HuH-7.5 (cell line): Measurements from ENCODE around the gene PRELID3B.
"Not testable (repeated sequence)": the region's sequence is repeated elsewhere in the genome, so short reads cannot be mapped to it uniquely, and the experiment has no call there.

ENCODE experiments used
- DNase-seq: peaks from one replicate; pipeline ENCODE4 v3.0.0; 2011; ENCODE audit warnings: low spot score

The PRELID3B gene

GRCh38 chr20:59048681-59049030 is 6.1 kb upstream of the PRELID3B start:
- DNase-seq = no peak

DNA sequence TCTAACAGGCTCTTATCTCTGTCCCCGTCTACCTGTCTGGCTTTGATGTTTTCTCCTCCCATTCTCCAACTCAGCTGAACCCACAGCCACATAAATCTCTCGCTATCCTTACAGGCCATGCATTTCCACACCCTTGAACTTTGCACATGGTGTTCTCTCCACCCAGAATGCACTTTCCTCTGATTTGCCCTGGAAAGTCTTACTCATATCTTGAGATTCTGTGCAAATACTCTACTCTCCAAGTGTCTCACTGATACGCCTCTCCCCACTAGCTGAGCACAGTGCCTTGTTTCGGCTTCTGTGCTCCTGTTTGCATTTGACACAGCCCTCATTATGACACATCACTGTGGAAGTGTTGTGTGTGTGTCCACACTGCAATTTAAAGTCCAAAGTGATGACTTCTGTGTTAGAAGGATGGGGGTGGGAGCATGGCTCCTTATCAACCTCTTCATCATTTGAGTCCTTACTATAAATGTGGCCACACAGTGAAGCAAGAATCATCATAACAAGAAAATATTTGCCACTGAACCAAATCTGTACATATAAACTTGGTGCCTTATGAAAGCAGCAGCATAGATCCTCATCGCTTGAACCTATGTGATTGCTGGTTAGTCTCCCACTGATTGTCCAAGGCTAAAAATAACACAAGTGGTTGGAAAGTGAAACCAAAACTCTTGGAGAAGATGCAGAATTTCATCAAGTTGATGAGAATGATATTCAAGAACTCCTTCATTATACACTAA is 5.5 kb upstream of the PRELID3B start:
- DNase-seq = no peak

DNA sequence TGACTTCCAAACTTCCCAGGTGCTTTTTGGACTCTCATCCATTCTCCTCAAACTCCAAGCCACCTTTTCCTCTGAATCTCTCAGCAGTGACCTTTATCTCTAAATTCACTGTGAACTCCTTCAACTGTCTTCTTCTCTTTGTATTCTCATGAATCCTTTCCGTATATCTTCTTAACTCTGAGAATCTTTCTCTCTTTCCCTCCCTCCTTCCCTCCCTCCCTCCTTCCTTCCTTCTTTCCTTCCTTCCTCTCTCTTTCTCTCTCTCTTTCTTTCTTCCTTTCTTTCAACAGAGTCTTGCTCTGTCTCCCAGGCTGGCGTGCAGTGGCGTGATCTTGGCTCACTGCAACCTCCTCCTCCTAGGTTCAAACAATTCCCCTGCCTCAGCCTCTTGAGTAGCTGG is 4.3 kb upstream of the PRELID3B start:
- DNase-seq = no peak

GRCh38 chr20:59044796-59045195 is 2.2 kb upstream of the PRELID3B start:
- DNase-seq = no peak

DNA sequence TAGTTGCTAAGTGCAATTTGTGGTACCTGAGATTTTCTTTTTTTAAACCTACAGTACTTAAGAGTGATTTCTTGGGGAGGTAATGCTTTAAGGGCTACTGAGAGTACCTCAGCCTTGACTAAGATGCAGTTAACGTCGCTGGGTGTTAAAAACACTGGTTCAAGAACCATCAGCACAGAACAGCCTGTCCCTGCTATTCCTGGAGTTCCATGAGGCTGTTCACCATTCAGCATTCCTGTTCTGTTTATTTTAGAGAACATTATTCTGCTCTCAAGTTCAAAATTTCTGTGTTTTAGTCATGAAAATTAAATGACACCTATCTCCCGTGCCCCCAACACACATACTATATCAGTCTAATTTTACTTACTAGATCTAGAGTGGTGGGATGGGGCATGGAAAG is 1.7 kb upstream of the PRELID3B start:
- no peak for DNase-seq

- DNase-seq = no peak
These were observed 1.1 kb upstream of the PRELID3B start for GRCh38 chr20:59043698-59044097.

- peak; percentile 94 for DNase-seq
These were observed 428 bp upstream of the PRELID3B start for GRCh38 chr20:59042796-59043631.

GRCh38 chr20:59041487-59041886 is 1.1 kb downstream of the PRELID3B start:
- DNase-seq = not testable (repeated sequence)

DNA sequence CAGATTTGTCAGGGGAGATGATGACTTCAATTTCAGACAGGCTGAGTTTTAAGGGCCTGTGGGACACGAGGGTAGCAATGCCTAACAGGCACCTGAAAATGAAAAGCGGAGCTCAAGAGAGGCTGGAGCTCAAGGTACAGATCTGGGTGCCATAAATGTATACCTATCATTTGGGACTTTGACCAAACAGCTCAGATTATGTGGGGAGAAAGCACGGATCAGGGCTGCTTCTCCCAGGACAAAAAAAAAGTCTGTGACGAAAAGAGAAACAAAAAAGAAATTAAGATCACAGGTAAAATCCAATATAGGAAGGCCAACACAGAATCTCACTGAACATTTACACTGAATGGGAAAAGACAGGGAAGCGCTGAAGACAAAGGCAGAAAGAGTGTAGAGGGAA is 1.9 kb downstream of the PRELID3B start:
- DNase-seq = no peak

GRCh38 chr20:59039233-59039632 is 3.4 kb downstream of the PRELID3B start:
- DNase-seq = no peak

DNA sequence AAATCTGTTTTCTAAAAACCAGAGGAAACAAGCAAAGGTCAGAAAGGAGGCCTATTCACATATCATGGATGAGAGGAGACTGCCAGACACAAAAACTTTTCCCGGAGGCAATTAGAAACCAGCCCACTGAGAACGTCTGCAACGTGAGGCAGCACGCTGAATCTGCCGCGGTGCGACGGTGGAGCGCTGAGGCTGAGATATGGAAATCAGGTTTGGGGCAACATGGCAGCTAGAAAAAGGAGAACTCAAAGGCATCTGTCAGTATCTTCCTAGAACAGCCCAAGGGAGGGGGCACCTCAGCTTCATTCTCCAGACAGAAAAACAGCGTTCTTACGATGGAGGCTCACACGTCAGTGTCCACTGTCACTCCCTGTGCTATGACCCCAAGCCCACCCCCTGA is 5.2 kb downstream of the PRELID3B start:
- DNase-seq = no peak

GRCh38 chr20:59035381-59035780 is 7.2 kb downstream of the PRELID3B start:
- DNase-seq = no peak

- no peak for DNase-seq
These were observed 8.9 kb downstream of the PRELID3B start for GRCh38 chr20:59033616-59034165.

GRCh38 chr20:59033093-59033492 is 9.5 kb downstream of the PRELID3B start:
- no peak for DNase-seq

GRCh38 chr20:59032713-59033059 is 9.9 kb downstream of the PRELID3B start:
- DNase-seq = peak; percentile 55

GRCh38 chr20:59032023-59032712 is 10.4 kb downstream of the PRELID3B start, which contains the start of gene ATP5F1E:
Gene ATP5F1E, minus strand, starts transcription at chr20:59032335. Its CDS starts 84 bp downstream, at chr20:59032251.
- peak; percentile 95 for DNase-seq

- no peak for DNase-seq
These were observed 11.0 kb downstream of the PRELID3B start for GRCh38 chr20:59031564-59032022.

GRCh38 chr20:59030911-59031563 is 11.5 kb downstream of the PRELID3B start:
- no peak for DNase-seq

- no peak for DNase-seq
These were observed 13.8 kb downstream of the PRELID3B start for GRCh38 chr20:59028812-59029211.

- DNase-seq = no peak
These were observed 14.8 kb downstream of the PRELID3B start for GRCh38 chr20:59027741-59028320.

DNA sequence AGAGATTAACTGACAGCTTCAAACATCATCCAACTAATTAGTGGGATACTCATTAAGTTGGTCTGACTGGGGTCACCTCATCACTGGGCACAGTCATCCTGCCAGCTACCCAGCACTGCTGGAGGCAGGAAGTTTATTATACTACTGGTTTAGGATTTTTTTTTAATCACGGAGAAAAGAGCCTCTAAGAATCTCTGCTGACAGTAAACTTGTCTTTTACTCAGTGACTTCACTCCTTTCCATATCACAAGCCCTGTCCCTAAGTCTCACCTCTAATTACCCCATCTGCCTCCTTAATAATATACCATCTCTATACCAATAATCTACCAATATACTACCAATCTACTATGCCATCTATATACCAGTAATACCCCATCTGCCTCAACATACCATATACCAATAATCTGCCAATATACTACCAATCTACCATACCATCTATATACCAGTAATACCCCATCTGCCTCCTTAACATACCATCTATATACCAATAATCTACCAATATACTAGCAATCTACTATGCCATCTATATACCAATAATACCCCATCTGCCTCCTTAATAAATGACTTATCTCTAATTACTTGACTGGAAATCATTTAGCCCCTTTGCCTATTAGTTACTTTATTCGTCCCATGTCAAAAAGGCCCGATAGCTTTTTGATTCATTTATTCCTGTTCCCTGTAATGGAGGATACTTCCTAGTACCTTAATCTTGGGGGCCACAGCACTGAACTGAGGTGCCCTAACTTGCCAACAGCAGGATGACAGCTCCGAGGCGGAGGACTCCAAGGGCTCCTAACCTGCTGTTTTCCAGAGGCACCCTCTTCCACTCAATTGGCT is 15.5 kb downstream of the PRELID3B start:
- DNase-seq = no peak
